WTC11 (cell line): ENCODE data around the gene HIVEP2. TPM values are rescaled to one million over a fixed set of nuclear protein-coding genes. Genes with fewer than 3 reads are reported as not detected.

ENCODE experiments used
- ATAC-seq: fragments of 200-7000 bp; cut with Tn5 transposase; 2 replicates; pipeline ENCODE4 v1.10.0; 2021; ENCODE audit warnings: mild to moderate bottlenecking, moderate library complexity
- CTCF ChIA-PET: fragments of 300-600 bp; sonication (Branson Sonifier 250); formaldehyde crosslinking; loops from one replicate; lab custom pipeline; 2021; ENCODE audit warnings: antibody characterized with exemption; lab: Charles Lee
- POLR2A ChIA-PET: fragments of 350-600 bp; sonication (Branson Sonifier 250); formaldehyde crosslinking; loops from one replicate; lab custom pipeline; 2021; ENCODE audit warnings: antibody characterized with exemption; lab: Charles Lee
- DNase-seq: peaks from one replicate; pipeline ENCODE4 v3.0.0; 2021; ENCODE audit warnings: low spot score
- H3K27ac Mint-ChIP-seq: 2 replicates; pipeline ENCODE4 v1.8.0; 2021; ENCODE audit warnings: mixed read lengths
- H3K27me3 Mint-ChIP-seq: 2 replicates; pipeline ENCODE4 v1.8.0; 2021; ENCODE audit warnings: low read depth, mild to moderate bottlenecking, moderate library complexity, mixed read lengths
- H3K36me3 Mint-ChIP-seq: 2 replicates; pipeline ENCODE4 v1.8.0; 2021; ENCODE audit warnings: mixed read lengths
- H3K4me1 Mint-ChIP-seq: 2 replicates; pipeline ENCODE4 v1.8.0; 2022; ENCODE audit warnings: mixed read lengths
- H3K4me3 Mint-ChIP-seq: 2 replicates; pipeline ENCODE4 v1.8.0; 2021; ENCODE audit warnings: mild to moderate bottlenecking, moderate library complexity, mixed read lengths
- H3K9me3 Mint-ChIP-seq: 2 replicates; pipeline ENCODE4 v1.8.0; 2021; ENCODE audit warnings: mixed read lengths
- AFF4 ChIP-seq: sonication (generic); formaldehyde crosslinking; IDR thresholded peaks from 2 replicates; pipeline ENCODE4 v1.8.1; 2023; ENCODE audit warnings: mild to moderate bottlenecking, missing genetic modification reagents, borderline replicate concordance
- ATF1 ChIP-seq: sonication (generic); formaldehyde crosslinking; IDR thresholded peaks from 2 replicates; pipeline ENCODE4 v1.8.1; 2023; ENCODE audit warnings: mild to moderate bottlenecking, moderate library complexity, missing genetic modification reagents
- ATF3 ChIP-seq: sonication (generic); formaldehyde crosslinking; conservative IDR thresholded peaks from 2 replicates; pipeline ENCODE4 v1.8.1; 2022; ENCODE audit warnings: mild to moderate bottlenecking, missing genetic modification reagents
- E2F1 ChIP-seq: sonication (generic); formaldehyde crosslinking; IDR thresholded peaks from 2 replicates; pipeline ENCODE4 v1.8.0; 2022; ENCODE audit warnings: mild to moderate bottlenecking, missing genetic modification reagents
- ETV6 ChIP-seq: sonication (generic); formaldehyde crosslinking; IDR thresholded peaks from 2 replicates; pipeline ENCODE4 v1.8.1; 2022; ENCODE audit warnings: mild to moderate bottlenecking, missing genetic modification reagents
- FOXP1 ChIP-seq: sonication (generic); formaldehyde crosslinking; IDR thresholded peaks from 2 replicates; pipeline ENCODE4 v1.8.0; 2022; ENCODE audit warnings: missing genetic modification reagents, mild to moderate bottlenecking, moderate library complexity, borderline replicate concordance
- GTF2I ChIP-seq: fragments of 250-450 bp; sonication (Bioruptor Pico); conservative IDR thresholded peaks from 2 replicates; pipeline ENCODE4 v1.4.0; 2021; ENCODE audit warnings: mild to moderate bottlenecking
- HMGXB4 ChIP-seq: sonication (generic); formaldehyde crosslinking; IDR thresholded peaks from 2 replicates; pipeline ENCODE4 v1.8.1; 2023; ENCODE audit warnings: mild to moderate bottlenecking, moderate library complexity, missing genetic modification reagents
- IRF1 ChIP-seq: sonication (generic); formaldehyde crosslinking; IDR thresholded peaks from 2 replicates; pipeline ENCODE4 v1.8.0; 2023; ENCODE audit warnings: missing genetic modification reagents
- MYBL2 ChIP-seq: sonication (generic); formaldehyde crosslinking; IDR thresholded peaks from 2 replicates; pipeline ENCODE4 v1.8.1; 2023; ENCODE audit warnings: mild to moderate bottlenecking, moderate library complexity, missing genetic modification reagents
- NFATC4 ChIP-seq: fragments of 250-450 bp; sonication (Bioruptor Pico); IDR thresholded peaks from 2 replicates; pipeline ENCODE4 v1.9.0; 2021; ENCODE audit warnings: mild to moderate bottlenecking
- PREB ChIP-seq: sonication (generic); formaldehyde crosslinking; IDR thresholded peaks from 2 replicates; pipeline ENCODE4 v1.8.1; 2022; ENCODE audit warnings: mild to moderate bottlenecking, missing genetic modification reagents, moderate library complexity, borderline replicate concordance
- RELA ChIP-seq: sonication (generic); formaldehyde crosslinking; IDR thresholded peaks from 2 replicates; pipeline ENCODE4 v1.8.1; 2022; ENCODE audit warnings: missing genetic modification reagents, mild to moderate bottlenecking, borderline replicate concordance
- SMAD4 ChIP-seq: sonication (generic); formaldehyde crosslinking; IDR thresholded peaks from 2 replicates; pipeline ENCODE4 v1.8.0; 2022; ENCODE audit warnings: mild to moderate bottlenecking, missing genetic modification reagents
- TCF7 ChIP-seq: sonication (generic); formaldehyde crosslinking; IDR thresholded peaks from 2 replicates; pipeline ENCODE4 v1.8.0; 2022; ENCODE audit warnings: mild to moderate bottlenecking, low read depth, missing genetic modification reagents, moderate library complexity
- TEAD1 ChIP-seq: sonication (generic); formaldehyde crosslinking; IDR thresholded peaks from 2 replicates; pipeline ENCODE4 v1.8.0; 2022; ENCODE audit warnings: mild to moderate bottlenecking, missing genetic modification reagents
- TP53 ChIP-seq: sonication (generic); formaldehyde crosslinking; IDR thresholded peaks from 2 replicates; pipeline ENCODE4 v1.8.1; 2023; ENCODE audit warnings: mild to moderate bottlenecking, missing genetic modification reagents
- ZMAT4 ChIP-seq: fragments of 250-450 bp; sonication (Bioruptor Pico); IDR thresholded peaks from 2 replicates; pipeline ENCODE4 v1.9.0; 2021; ENCODE audit warnings: mild to moderate bottlenecking
- ZNF138 ChIP-seq: sonication (generic); formaldehyde crosslinking; conservative IDR thresholded peaks from 2 replicates; pipeline ENCODE4 v1.8.1; 2022; ENCODE audit warnings: mild to moderate bottlenecking, moderate library complexity, missing genetic modification reagents
- ZNF281 ChIP-seq: sonication (generic); formaldehyde crosslinking; IDR thresholded peaks from 2 replicates; pipeline ENCODE4 v1.8.0; 2023; ENCODE audit warnings: mild to moderate bottlenecking, missing genetic modification reagents
- ZNF671 ChIP-seq: fragments of 250-450 bp; sonication (Bioruptor Pico); IDR thresholded peaks from 2 replicates; pipeline ENCODE4 v1.8.0; 2021; ENCODE audit warnings: mild to moderate bottlenecking
- total RNA-seq: library from RNA; stranded (reverse); gene quantifications from 3 replicates; pipeline ENCODE4 v1.2.3, GENCODE V29; 2021

Gene HIVEP2
- total RNA-seq, 1 experiment from 2014 or later, result 11.5 TPM

- no peak overlapping the region for H3K4me3 Mint-ChIP-seq
- POLR2A ChIA-PET, result no interaction called here
- H3K27ac Mint-ChIP-seq, result peak overlapping the region; percentile 66
- ATAC-seq, result peak; percentile 60
- peaks cover 60% of the 10 kb centered on the region for H3K4me1 Mint-ChIP-seq
- TF ChIP-seq ZNF281 (CRISPR knock-in tag) (no peak), PREB (CRISPR knock-in tag) (no peak), TEAD1 (CRISPR knock-in tag) (no peak), ETV6 (no peak), IRF1 (CRISPR knock-in tag) (no peak), TP53 (CRISPR knock-in tag) (no peak)
- peaks cover 10% of the 10 kb centered on the region for H3K9me3 Mint-ChIP-seq
- peaks cover 15% of the 10 kb centered on the region for H3K36me3 Mint-ChIP-seq
- no peaks in the 10 kb centered on the region for H3K27me3 Mint-ChIP-seq
- CTCF ChIA-PET, result interaction anchor here (0.6 kb wide), 1 partner anchor 379 kb away, joined by 3 read pairs; no protein-coding TSS in a partner anchor
- DNase-seq, result peak; percentile 22
Measured at GRCh38 chr6:142857796-142858555, 87.0 kb downstream of the HIVEP2 start.

- no peak for DNase-seq
- peaks cover 66% of the 10 kb centered on the region for H3K4me1 Mint-ChIP-seq
- POLR2A ChIA-PET, result no interaction called here
- no peak for ATAC-seq
- H3K27me3 Mint-ChIP-seq, result no peaks in the 10 kb centered on the region
- no peak overlapping the region for H3K4me3 Mint-ChIP-seq
- no peak overlapping the region for H3K27ac Mint-ChIP-seq
- CTCF ChIA-PET, result interaction anchor here (0.6 kb wide), 1 partner anchor 378 kb away, joined by 3 read pairs; no protein-coding TSS in a partner anchor
- H3K36me3 Mint-ChIP-seq, result peaks cover 15% of the 10 kb centered on the region
- H3K9me3 Mint-ChIP-seq, result peaks cover 10% of the 10 kb centered on the region
- TF ChIP-seq ATF1 (CRISPR knock-in tag) (no peak), AFF4 (CRISPR knock-in tag) (no peak), E2F1 (CRISPR knock-in tag) (no peak), MYBL2 (CRISPR knock-in tag) (no peak), ATF3 (no peak), NFATC4 (CRISPR knock-in tag) (no peak), ZNF671 (CRISPR knock-in tag) (no peak), GTF2I (CRISPR knock-in tag) (no peak), SMAD4 (CRISPR knock-in tag) (no peak), ZNF138 (CRISPR knock-in tag) (no peak), FOXP1 (CRISPR knock-in tag) (no peak), HMGXB4 (CRISPR knock-in tag) (no peak), TCF7 (no peak), ZMAT4 (CRISPR knock-in tag) (no peak), RELA (CRISPR knock-in tag) (no peak)
Measured at GRCh38 chr6:142857233-142857761, 87.7 kb downstream of the HIVEP2 start.
